8988T (cell line): ENCODE measurements around the gene RAB3D.

Source experiments
- DNase-seq: peaks from one replicate; pipeline ENCODE4 v3.0.0; 2011

RAB3D gene

GRCh38 chr19:11293433-11294389 is 45.7 kb downstream of the RAB3D start:
- peak; percentile 69 for DNase-seq

GRCh38 chr19:11291991-11292390 is 47.5 kb downstream of the RAB3D start:
- no peak for DNase-seq

GRCh38 chr19:11291415-11291814 is 48.0 kb downstream of the RAB3D start:
- DNase-seq: no peak

DNA sequence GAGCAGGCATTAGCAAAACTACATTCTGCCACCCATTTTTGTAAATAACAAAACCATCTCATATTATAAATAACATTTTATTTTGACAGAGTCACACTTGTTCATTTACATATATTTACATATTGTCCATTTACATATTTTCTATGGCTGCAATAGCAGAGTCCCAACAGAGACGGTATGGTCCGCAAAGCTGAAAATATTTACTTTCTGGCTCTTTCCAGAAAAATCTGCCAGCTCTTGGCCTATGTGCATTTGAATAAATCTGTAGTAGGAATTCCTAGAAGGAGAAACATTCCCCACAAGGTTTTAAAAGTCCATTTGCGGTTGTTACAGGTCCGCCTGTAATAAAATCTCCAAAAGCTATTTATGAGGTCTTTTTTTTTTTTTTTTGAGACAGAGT is 49.2 kb downstream of the RAB3D start:
- no peak for DNase-seq

GRCh38 chr19:11288349-11288748 is 51.1 kb downstream of the RAB3D start:
- no peak for DNase-seq

GRCh38 chr19:11286312-11286974 is 53.0 kb downstream of the RAB3D start:
- DNase-seq: no peak

GRCh38 chr19:11284515-11284914 is 54.9 kb downstream of the RAB3D start:
- DNase-seq: no peak

DNA sequence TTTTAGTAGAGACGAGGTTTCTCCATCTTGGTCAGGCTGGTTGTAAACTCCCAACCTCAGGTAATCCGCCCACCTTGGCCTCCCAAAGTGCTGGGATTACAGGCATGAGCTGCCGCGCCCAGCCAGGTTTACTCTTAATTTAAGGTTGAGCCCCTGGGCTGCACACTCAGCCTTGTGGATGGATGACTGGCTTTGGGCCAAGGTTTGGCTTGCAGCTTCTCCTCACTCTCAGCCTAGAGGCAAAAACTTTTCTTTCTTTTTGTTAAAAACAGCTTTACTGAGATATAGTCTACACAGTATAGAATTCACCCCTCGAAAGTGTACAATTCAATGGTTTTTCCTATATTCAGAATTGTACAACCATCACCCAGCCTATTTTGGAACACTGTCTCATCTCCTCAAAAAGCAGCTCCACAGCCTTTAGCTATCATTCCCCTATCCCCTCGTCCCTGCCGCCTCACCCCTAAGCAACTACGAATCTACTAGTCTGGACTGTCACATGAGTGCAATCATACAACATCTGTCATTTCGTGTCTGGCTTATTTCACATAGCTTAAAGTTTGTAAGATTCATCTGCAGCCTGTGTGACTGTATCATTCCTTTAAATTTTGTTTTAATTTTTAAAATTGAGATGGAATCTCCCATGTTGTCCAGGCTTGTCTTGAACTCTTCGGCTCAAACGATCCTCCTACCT is 58.0 kb downstream of the RAB3D start:
- no peak for DNase-seq

DNA sequence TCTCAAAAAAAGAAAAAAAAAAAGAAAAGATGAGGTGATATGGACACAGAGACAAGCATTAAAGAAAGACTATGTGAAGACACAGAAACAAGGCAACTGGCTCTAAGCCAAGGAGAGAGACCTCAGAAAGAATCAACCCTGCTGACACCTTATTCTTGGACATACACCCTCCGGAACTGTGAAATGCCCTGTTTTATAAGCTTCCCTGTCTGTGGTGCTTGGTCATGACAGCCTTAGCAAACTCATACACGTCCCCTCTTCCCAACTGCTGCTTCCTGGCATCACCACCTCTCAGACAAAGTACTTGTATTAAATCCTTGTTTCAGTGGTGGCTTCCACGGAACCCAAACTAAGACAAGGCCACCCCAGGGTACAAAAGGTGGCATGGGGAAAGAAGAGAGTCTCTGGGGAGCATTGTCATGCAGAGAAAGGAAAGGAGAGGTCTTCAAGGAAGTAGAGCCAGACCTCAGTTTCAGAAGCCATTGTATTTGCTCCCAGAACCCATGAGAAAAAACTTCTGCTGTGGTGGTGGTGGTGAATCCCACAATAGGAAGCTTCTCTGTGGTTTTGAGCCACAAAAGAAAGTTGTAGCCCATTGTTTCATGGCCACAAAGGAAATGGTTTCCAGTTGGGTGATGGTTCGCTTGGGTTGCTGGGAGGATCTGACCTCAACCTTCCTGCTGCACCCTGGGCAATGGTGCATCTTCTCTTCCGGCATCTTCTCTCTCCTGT is 59.8 kb downstream of the RAB3D start:
- DNase-seq: no peak

DNA sequence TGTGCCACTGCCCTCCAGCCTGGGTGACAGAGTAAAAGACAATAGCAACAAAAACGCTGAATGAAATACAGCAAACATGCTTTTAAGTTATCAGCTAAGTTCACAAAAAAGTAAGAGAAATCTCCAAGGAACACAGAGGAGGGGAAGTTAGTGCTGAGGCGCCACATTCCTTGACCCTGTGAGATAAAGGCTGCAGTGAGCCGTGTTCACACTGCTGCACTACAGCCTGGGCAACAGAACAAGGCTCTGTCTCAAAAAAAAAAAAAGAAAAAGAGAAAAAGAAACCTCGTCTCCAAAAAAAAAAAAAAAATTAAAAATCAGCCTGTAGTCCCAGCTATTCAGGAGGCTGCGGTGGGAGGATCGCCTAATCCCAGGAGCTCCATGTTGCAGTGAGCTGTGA is 60.8 kb downstream of the RAB3D start:
- DNase-seq: no peak

- DNase-seq: no peak
Observed at GRCh38 chr19:11274533-11275086, 64.8 kb downstream of the RAB3D start.

GRCh38 chr19:11273989-11274388 is 65.5 kb downstream of the RAB3D start:
- DNase-seq: no peak

DNA sequence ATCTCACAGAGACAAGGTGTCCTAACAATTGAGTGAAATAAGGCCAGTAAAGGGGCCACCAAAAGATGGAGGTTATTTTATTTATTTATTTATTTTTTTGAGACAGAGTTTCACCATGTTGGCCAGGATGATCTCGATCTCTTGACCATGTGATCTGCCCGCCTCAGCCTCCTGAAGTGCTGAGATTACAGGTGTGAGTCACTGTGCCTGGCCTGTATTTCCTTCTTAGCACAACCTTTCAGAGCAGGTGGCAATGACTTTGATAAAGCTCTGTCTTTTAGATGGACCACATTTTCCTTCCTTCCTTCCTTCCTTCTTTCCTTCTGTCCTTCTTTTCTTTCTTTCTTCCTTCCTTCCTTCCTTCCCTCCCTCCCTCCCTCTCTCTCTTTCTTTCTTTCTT is 66.2 kb downstream of the RAB3D start:
- no peak for DNase-seq
